Lung (tissue), 12 donors: Measurements from ENCODE around the gene PKHD1. TPM values are rescaled to one million over a fixed set of nuclear protein-coding genes. Genes with fewer than 3 reads are reported as not detected.
"Not testable (repeated sequence)": the region's sequence is repeated elsewhere in the genome, so short reads cannot be mapped to it uniquely, and the experiment has no call there.

Source experiments
- ATAC-seq: fragments of 200-7000 bp; cut with Tn5 transposase; one replicate; pipeline ENCODE4 v1.9.1; 2020; ENCODE audit warnings: moderate number of reproducible peaks; ENCODE audit not compliant: insufficient read depth, low FRiP score
- DNase-seq, 3 donors: peaks; one replicate each; pipeline ENCODE4 v3.0.0-alpha.2; 2013 to 2017
- H3K27ac ChIP-seq, 2 donors: one replicate each; pipeline ENCODE4 v1.5.1; 2013; ENCODE audit warnings: mild to moderate bottlenecking in 2 of 2, moderate library complexity in 2 of 2, control low read depth in 1 of 2, inconsistent platforms in 1 of 2, low read depth in 1 of 2, low read length in 1 of 2
- H3K27me3 ChIP-seq, 3 donors: one replicate each; pipeline ENCODE4 v1.5.1; 2013; ENCODE audit warnings: low read length in 2 of 3; ENCODE audit not compliant: control insufficient read depth in 3 of 3, insufficient read depth in 3 of 3
- H3K36me3 ChIP-seq, 4 donors: one replicate each; pipeline ENCODE4 v1.5.1; 2013; ENCODE audit warnings: low read length in 4 of 4, mild to moderate bottlenecking in 1 of 4, moderate library complexity in 1 of 4; ENCODE audit not compliant: control insufficient read depth in 4 of 4, insufficient read depth in 4 of 4
- H3K4me1 ChIP-seq, 5 donors: one replicate each; pipeline ENCODE4 v1.5.1; 2013; ENCODE audit warnings: low read length in 5 of 5, mild to moderate bottlenecking in 2 of 5, moderate library complexity in 1 of 5; ENCODE audit not compliant: control insufficient read depth in 5 of 5, insufficient read depth in 5 of 5
- H3K4me3 ChIP-seq: one replicate; pipeline ENCODE4 v1.5.1; 2013; ENCODE audit warnings: mild to moderate bottlenecking, control low read depth, moderate library complexity
- H3K9ac ChIP-seq, 2 donors: one replicate each; pipeline ENCODE4 v1.5.1; 2013; ENCODE audit warnings: low read length in 2 of 2, control low read depth in 1 of 2; ENCODE audit not compliant: insufficient read depth in 1 of 2
- H3K9me3 ChIP-seq, 4 donors: one replicate each; pipeline ENCODE4 v1.5.1; 2013; ENCODE audit warnings: low read length in 3 of 4, mild to moderate bottlenecking in 1 of 4, moderate library complexity in 1 of 4; ENCODE audit not compliant: control insufficient read depth in 4 of 4, insufficient read depth in 3 of 4
- WGBS, 2 donors: extraction: QIAGEN DNeasy Blood & Tissue Kit; methylation state at CpG; one replicate each; pipeline ENCODE4 v1.1.7; 2013; 5-methylcytosine and 5-hydroxymethylcytosine counted together
- polyA plus RNA-seq, 2 donors: library from polyadenylated mRNA; stranded (reverse); fragments of 200-250 nt; gene quantifications; one replicate each; pipeline ENCODE4 v1.2.1, GENCODE V29; 2013
- total RNA-seq, 2 donors: library from RNA; depleted of rRNA in 1 of 2; stranded (reverse); fragments of >200 nt in 1 of 2; gene quantifications; one replicate each; pipeline ENCODE4 v1.2.1, GENCODE V29; 2014 to 2021
- TF ChIP-seq, protein P1 (sequence below): IDR thresholded peaks from 2 replicates; pipeline ENCODE4 v1.5.1; 2012; ENCODE audit warnings: mild to moderate bottlenecking; ENCODE audit errors: control extremely low read depth, extremely low read depth
- donor health status: control.
- donor health status: control.
- donor health status: Bipolar disorder and iron deficiency.
- donor health status: healthy.
- donor health status: DM: yes; HTN: yes; CAD: no.

PKHD1 gene
- total and polyA plus RNA-seq, 4 donors, result 0.01 to 6.1 (median 0.09) TPM

DNA sequence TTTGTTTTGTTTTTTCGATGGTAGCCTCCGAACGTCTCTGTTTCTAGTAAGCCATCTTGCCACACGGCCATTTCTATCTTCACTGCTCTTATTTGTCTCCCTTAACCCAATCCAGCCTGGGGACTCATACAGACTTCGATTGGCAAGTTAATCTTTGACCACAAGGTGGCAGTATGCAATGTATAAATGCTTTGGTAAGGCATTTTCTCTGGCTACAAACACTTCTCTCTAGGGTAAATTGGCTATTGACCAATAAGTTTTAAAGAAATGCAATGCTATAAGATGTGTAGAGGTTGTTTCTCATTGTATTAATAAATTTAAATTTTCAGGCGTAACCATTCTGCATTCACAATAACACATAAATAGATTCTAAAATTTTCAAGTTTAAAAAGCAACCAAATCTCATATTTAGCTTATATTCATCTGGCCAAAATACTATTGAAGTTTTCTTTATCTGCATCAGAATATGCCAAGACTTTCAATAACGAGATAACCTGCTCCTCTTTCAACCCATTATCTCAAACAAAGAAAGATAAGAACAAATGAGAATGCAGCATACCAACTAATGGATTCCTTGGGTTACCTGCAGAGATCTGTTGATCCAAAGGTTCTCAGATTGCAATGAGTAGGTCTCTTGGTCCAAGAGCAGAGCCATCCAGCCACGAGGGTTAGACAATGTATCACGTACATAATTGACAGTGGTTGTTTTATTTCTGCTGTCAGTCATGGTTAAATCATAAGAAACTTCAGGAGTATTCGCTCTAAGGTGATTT, 231.9 kb downstream of the PKHD1 start:
- Histone ChIP-seq H3K4me1 (no peaks in the 10 kb centered on the region), H3K36me3 (no peaks in the 10 kb centered on the region), H3K27me3 (no peaks in the 10 kb centered on the region), H3K9me3 (no peaks in the 10 kb centered on the region), H3K9ac (no peak overlapping the region), H3K4me3 (no peak overlapping the region), H3K27ac (no peak overlapping the region)
- ATAC-seq (no peak), DNase-seq (peak; percentile 24 to 76 (median 66))
- TF ChIP-seq, protein P1, sequence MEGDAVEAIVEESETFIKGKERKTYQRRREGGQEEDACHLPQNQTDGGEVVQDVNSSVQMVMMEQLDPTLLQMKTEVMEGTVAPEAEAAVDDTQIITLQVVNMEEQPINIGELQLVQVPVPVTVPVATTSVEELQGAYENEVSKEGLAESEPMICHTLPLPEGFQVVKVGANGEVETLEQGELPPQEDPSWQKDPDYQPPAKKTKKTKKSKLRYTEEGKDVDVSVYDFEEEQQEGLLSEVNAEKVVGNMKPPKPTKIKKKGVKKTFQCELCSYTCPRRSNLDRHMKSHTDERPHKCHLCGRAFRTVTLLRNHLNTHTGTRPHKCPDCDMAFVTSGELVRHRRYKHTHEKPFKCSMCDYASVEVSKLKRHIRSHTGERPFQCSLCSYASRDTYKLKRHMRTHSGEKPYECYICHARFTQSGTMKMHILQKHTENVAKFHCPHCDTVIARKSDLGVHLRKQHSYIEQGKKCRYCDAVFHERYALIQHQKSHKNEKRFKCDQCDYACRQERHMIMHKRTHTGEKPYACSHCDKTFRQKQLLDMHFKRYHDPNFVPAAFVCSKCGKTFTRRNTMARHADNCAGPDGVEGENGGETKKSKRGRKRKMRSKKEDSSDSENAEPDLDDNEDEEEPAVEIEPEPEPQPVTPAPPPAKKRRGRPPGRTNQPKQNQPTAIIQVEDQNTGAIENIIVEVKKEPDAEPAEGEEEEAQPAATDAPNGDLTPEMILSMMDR, result peak; percentile 18
- 38% methylated on average over 10 of the region's 10 CpGs for WGBS, 2 donors

DNA sequence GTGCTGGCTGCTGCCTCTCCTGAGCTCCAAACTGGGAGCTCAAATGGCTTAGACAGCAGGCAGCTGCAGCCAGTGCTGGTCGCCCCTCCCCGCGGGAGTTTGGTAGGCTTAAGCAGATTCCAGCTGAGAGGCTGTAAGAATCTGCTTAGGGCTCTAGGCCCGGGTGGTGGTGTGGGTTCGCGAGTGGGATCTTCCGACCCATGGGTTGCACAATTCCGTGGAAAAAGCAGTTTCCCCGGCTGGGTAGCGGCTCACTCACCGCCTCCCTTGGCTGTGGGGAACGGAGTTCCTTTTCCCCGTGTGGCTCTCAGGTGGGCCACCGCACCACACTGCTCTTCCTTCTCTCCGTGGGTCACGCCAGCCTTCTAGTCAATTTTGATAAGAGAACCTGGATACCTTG, 232.5 kb downstream of the PKHD1 start:
- 88 to 89% methylated on average over 16 of the region's 16 CpGs for WGBS, 2 donors
- H3K36me3 ChIP-seq, result no peaks in the 10 kb centered on the region
- TF ChIP-seq, protein P1, result no peak
- no peak overlapping the region for H3K27ac ChIP-seq
- H3K4me3 ChIP-seq, result no peak overlapping the region
- H3K27me3 ChIP-seq, result no peaks in the 10 kb centered on the region
- H3K9me3 ChIP-seq, result no peaks in the 10 kb centered on the region
- H3K9ac ChIP-seq, result no peak overlapping the region
- H3K4me1 ChIP-seq, result no peaks in the 10 kb centered on the region
- DNase-seq, result no peak
- no peak for ATAC-seq

DNA sequence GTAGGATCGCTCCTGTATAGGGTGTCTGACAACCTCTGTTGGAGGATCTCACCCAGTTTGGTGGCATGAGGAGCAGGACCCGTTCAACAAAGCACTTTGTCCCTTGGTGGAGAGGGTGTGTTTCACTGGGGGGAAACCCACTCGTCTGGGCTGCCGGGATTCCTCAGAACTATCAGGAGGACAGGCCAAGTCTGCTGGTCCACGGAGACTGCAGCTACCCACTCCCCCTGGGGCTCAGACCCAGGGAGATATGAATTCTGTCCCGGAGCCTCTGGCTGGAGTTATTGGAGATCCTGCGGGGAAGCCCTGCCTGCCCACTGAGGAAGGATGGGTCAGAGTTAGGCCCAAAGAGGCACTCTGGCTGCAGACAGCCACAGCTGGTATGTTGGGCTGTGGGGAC, 233.1 kb downstream of the PKHD1 start:
- Histone ChIP-seq H3K36me3 (no peaks in the 10 kb centered on the region), H3K4me3 (no peak overlapping the region), H3K4me1 (no peaks in the 10 kb centered on the region), H3K9me3 (no peaks in the 10 kb centered on the region), H3K27ac (no peak overlapping the region), H3K27me3 (no peaks in the 10 kb centered on the region), H3K9ac (no peak overlapping the region)
- ATAC-seq, result no peak
- WGBS, 2 donors, result 86 to 90% methylated on average over 7 of the region's 7 CpGs
- TF ChIP-seq, protein P1, result no peak
- no peak for DNase-seq

DNA sequence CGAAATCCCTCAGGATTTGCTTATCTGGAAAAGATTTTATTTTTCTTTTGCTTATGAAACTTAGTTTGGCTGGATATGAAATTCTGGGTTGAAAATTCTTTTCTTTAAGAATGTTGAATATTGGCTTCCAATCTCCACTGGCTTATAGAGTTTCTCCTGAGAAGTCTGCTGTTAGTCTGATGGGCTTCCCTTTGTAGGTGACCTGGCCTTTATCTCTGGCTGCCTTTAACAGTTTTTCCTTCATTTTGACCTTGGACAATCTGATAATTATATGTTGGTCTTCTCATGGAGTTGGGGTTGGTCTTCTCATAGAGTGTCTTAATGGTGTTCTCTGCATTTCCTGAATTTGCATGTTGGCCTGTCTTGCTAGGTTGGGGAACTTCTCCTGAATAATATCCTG, 234.3 kb downstream of the PKHD1 start:
- H3K27me3 ChIP-seq, H3K9me3 ChIP-seq, H3K36me3 ChIP-seq, H3K9ac ChIP-seq, DNase-seq, H3K27ac ChIP-seq, H3K4me3 ChIP-seq, ATAC-seq, H3K4me1 ChIP-seq: not testable (repeated sequence)
- 84 to 89% methylated on average over 1 of the region's 1 CpG for WGBS, 2 donors
